ENCODE data around the gene CKB.

CKB gene

GRCh38 chr14:103549361-103550311 lies 27.0 kb upstream of the CKB start:
- DNase-seq (ENCODE audit: low spot score), result no peak

- DNase-seq (ENCODE audit: low spot score), result no peak
Observed at GRCh38 chr14:103548463-103549351, 26.1 kb upstream of the CKB start.

GRCh38 chr14:103547941-103548462 lies 25.4 kb upstream of the CKB start:
- DNase-seq (ENCODE audit: low spot score), result no peak

- DNase-seq (ENCODE audit: low spot score), result no peak
Observed at GRCh38 chr14:103547455-103547940, 24.9 kb upstream of the CKB start.

DNA sequence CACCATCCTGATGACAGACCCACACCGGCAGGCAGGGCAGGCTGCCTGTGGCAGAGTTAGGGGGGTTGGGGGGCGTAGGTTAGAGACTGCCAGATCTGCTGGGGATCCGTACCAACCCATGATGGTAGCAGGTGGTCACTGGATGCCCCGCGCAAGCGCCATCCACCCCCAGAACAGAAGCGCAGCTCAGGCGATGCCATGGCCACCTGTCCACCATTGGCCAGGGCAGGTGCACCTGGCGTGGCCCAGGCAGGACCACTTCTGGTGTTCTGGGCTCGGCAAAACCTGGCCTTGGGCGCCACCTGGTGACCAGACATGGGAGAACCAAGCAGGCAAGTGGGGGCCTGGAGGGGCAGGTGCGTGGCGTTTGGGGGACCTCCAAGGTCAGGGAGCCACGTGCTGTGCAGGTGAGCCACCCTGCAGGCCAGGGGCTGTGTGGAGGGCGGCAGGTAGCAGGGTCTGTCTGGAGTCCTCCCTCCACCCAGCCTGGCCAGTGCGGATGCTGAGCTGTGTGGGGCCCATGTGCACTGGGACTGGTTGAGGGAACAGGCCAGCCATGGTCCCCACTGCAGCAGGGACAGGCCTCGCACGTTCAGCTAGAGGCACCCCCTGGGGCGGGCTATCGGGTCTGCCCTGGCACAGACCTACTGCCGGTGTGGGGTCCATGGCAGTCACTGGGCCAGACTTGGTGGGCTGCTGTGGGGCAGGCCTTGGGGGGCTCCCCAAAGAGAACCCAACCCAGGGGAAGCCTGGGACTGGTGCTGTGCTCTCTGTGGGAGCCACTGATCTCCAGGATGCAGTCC lies 24.2 kb upstream of the CKB start:
- peak; percentile 79 for DNase-seq (ENCODE audit: low spot score)

- DNase-seq (ENCODE audit: low spot score), result no peak
Observed at GRCh38 chr14:103545915-103546651, 23.5 kb upstream of the CKB start.

DNA sequence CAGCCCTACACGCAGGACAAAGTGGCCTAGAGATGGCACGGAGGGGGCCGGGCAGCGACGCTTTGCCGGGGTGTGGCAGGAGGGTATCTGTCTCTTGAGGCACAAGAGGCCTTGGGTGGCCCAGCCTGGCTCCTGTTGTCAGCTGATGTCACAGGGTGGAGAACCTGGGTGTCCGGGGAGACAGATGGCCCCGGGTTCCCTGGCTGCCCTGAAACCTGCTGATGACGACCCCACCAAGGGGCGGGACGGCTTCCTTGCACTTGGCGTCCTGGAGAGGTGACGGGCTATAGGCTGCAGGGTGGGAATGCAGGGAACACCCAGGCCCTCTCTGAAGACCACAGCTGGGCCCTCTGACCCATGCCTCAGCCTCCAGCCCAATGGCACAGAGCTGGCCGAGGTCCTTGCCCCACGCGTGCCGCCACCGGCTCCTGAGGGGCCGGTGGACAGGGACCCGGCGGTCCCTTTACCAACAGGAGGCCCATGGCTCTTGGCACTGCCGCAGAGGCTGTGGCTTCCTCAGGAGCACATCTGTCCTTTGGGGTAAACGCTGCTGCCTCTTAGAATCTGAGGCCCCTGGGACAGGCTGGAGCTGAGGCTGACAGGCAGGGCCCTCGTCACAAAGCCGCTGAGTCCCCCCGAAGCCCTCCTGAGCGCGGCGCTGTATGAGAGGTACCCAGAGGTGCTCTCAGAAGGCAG lies 22.7 kb upstream of the CKB start:
- DNase-seq (ENCODE audit: low spot score), result no peak

- DNase-seq (ENCODE audit: low spot score), result peak; percentile 27
Observed at GRCh38 chr14:103544388-103545218, 22.0 kb upstream of the CKB start.

- no peak for DNase-seq (ENCODE audit: low spot score)
Observed at GRCh38 chr14:103543721-103544387, 21.2 kb upstream of the CKB start.

DNA sequence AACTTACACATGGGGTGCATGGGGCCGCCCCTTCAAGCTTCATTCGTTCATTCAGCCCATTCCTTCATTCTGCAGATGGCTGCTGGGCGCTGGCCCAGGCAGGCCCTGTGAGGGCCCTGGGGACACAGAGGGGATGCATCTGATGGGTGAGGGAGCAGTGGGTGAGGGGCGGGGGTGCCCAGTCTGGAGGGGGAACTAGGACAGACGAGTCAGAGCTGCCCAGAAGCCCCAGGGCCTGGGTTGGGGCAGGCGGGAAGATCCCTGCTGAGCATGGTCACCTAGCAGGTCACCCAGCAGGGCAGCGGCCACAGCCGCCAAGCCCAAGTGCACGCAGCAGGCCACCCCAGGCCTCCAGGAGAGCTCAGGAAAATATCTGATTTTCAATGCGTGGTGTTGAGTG lies 20.5 kb upstream of the CKB start:
- no peak for DNase-seq (ENCODE audit: low spot score)

DNA sequence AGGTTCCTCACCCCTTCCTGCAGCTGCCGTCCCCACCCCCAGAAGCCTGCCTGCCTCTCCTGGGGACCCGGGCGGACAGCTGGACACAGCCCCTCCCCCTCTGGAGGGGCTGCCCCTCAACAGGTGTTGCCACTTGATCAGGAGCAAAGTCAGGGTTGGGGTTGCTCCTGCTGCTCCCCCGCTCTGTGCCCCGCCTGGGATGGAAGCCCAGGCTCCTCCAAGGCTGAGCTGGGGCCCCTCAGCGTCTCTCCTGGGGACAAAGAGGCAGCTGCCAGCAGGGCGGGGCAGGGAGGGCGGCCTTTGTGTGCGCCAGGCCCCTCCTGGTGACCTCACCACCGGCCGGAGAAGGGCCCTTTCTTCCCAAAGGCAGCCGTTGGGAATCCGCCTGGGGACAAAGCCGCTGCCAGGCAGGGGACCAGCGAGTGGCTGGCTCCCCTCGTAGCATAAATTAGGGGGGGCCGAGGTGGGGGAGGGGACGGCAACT lies 20.0 kb upstream of the CKB start:
- peak; percentile 53 for DNase-seq (ENCODE audit: low spot score)

- no peak for DNase-seq (ENCODE audit: low spot score)
Observed at GRCh38 chr14:103541709-103542604, 19.3 kb upstream of the CKB start.

GRCh38 chr14:103540821-103541708 lies 18.4 kb upstream of the CKB start:
- no peak for DNase-seq (ENCODE audit: low spot score)

DNA sequence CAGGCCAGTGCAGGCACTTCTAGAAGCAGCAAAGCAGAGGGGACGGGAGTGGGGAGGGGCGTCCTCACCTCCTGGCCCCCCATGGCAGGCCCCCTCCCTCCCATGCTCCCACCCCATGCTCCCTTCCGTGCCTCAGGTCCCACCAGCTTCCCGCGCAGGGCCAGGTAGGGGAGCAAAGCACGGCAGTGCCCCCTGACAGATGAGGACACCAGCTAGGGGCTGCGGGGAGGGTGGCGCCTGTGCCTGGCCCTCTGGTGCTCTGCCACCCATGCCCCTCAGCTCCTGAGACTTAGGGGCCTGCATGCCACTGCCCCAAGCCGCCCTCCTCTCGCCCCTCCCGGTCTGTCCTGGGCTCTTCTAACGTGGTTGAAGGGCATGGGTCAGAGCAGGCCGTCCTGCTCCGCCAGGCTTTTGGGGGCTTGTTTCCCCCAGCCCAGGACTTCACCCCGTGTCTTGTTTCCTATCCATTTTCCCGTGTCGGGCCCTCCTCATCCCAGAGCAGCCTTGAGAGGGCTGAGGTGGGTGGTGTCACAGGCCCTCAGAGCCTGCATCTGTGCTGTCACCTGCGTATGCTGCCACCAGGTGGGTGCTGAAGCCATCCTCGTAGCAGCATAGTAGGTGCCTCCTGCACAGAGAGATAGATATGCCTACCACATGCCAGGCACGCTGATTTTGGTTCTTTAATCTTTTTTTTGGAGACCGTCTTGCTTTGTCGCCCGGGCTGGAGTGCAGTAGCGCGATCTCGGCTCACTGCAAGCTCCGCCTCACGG lies 16.6 kb upstream of the CKB start:
- DNase-seq (ENCODE audit: low spot score), result no peak

GRCh38 chr14:103538291-103539055 lies 15.8 kb upstream of the CKB start:
- no peak for DNase-seq (ENCODE audit: low spot score)

Measured in GM03348 (cell line).